RPMI7951 (cell line): ENCODE results near the gene LPP. TPM values are rescaled to one million over a fixed set of nuclear protein-coding genes. Genes with fewer than 3 reads are reported as not detected.
"Not testable (repeated sequence)": the region's sequence is repeated elsewhere in the genome, so short reads cannot be mapped to it uniquely, and the experiment has no call there.

Experiments used
- DNase-seq: peaks from one replicate; pipeline ENCODE4 v3.0.0-alpha.2; 2012; ENCODE audit warnings: low read depth
- total RNA-seq: library from RNA; depleted of rRNA; stranded (reverse); fragments of >200 nt; shearing (Covaris generic); gene quantifications from 2 replicates; pipeline ENCODE4 v1.2.3, GENCODE V29; 2014

Gene LPP
- total RNA-seq, 1 experiment from 2014 or later, result 30.2 TPM

DNA sequence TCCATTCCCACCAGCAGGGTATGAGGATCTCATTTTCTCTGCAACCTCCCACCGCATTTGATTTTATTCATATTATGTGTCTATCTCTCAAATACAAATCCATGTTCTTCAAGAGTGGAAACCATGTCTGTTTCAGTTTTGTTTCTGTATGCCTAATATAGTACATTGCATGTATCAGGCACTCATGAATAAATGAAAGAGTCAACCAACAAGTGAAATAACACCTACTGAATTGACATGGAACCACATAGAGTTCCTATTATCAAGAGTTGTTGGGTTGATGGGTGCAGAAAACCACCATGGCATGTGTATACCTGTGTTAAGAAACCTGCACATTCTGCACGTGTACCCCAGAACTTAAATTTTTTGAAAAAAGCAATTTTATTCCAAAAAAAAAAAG, 466.8 kb downstream of the LPP start:
- no peak for DNase-seq

DNA sequence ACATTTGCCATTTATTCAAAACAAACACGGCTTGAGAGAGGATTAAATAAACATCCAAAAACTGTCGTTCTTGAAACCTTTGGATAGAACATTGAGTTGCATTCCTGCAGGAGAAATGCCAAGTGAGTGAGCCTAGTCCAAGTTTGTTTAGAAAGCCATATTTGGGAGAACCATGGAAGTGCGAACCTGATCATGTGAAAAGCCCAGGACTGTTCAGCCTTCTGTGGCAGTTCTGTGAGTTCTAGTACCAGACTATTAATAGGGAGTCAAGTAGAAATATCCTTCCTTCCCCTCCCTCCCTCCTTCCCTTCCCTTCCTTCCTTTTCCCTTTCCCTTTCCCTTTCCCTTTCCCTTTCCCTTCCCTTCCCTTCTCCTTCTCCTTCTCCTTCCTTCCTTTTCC, 470.4 kb downstream of the LPP start:
- DNase-seq, result no peak

DNA sequence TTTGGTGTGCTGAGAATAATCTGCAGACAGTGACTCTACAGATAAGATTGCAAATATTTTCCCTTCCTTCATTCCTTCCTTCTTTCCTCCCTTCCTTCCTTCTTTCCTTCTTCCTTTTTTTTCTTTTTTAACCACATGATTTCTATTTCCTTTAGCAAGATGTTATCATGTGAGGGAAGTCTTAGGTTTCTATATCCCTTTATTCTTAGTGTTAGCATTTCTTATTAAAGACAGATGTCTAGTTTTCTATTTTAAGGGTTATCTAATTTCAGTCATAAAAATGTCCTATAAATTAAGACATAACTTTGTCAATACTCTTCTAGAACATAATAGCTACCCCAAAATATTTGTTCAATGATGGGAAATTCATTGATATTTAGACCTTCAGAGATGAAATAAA, 470.9 kb downstream of the LPP start:
- DNase-seq, result no peak

DNA sequence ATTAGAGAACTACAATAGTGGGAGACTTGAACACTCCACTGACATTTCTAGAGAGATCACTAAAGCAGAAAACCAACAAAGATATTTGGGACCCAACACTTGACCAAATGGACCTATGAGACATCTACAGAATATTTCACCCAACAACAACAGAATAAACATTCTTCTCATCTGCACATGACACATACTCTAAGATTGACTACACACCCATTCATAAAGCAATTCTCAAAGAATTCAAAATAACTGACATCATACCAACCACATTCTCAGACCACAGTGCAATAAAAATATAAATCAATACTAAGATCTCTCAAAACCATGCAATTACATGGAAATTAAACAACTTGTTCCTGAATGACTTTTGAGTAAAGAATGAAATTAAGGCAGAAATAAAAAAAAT, 473.7 kb downstream of the LPP start:
- peak; percentile 74 for DNase-seq

DNA sequence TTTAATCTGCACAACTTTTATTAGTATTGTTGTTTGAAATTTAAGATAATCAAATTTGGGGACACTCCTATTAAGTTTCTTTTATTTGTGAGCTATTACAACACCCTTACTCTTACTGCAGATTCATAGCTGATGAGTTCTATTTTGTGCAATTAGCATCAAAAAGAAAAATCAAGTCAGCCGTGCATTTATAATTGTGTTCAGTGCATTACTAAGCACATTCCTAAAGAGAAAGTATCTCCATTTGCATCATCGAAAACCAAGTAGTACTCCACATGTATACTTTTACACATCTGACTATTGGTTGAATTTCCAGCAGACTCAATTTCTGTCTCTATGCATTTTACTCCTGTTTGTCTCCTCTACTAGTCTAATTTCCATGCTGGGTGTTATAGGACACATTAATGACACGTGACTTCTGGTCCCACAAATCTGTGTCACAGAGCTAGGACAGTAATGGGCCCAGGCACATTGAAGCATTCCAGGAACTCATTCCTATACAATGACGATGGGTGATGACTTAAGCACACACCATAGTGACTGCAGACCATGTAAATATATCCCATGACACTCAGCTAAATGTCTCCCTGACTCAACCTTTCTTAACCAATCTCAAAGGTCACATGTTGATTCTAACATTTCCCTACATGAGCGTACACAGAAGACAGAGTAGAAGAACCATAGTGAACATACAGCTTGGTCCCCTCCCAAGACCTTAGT, 477.5 kb downstream of the LPP start:
- peak; percentile 77 for DNase-seq

DNA sequence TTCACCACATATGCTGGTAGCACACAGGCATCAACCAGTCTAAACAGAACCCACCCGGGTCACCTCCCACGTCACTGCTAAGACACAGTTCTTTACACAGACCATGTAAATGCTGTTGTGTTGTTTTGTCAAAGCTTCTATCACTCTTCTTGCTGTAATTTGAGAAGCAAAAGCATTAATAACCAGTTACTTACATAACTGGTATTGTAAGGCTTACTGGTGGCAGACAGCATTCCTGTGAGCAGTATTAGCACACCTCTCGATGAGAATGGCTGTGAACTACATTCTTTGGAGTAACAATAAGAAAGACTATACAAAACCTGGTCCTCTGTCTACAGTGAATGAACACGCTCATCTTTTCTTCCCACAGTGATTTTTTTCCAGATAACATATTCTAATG, 479.2 kb downstream of the LPP start:
- DNase-seq, result no peak

DNA sequence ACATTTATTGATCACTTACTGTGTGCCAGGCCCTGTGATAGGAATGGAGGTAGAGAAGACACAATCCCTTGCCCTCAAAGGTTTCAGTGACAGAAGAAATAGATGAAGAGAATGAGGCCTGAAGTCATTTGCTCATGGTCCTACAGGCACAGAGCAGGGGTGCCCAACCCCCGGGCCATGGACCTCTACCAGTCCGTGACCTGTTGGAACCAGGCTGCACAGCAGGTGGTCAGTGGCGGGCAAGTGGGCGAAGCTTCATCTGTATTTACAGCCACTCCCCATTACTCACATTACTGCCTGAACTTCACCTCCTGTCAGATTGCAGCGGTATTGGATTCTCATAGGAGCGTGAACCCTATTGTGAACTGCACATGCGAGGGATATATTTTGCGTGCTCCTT, 480.3 kb downstream of the LPP start:
- DNase-seq, result no peak

DNA sequence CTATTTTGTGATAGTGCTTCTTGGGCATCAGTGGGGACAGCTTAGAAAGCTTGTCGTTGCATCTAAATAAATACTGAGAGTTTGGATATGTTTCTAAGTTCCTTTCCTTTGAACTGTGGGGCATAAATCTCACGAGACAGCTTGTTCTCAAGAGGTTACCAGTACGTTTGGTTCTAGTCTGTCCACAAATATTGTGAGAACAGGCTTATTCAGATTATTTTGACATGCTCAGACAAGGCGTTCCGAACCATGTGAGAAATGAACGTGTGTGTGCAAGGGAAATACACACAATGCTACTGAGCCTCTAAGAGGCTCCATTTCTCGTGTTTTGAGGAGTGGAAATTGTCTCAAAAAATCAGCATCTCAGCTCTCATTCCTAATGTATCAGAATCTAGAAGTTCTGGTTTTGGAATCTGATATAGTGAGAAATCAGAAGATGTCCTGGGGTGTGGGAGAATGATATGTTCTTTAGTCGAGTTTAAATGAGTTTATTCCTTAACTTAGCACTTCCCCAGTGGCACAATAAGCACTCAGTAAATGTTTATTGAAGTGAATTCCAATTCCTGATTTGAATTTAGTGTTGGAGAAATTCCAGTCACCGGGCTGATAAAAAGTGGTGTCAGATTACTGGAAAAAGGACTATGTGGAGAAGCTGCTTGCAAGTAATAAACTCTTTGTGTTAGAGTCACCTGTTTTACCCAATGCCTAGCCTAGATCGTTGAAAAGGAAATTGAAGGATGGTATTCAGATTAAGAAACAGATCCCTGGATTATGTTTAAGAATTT, 481.5 kb downstream of the LPP start:
- no peak for DNase-seq

DNA sequence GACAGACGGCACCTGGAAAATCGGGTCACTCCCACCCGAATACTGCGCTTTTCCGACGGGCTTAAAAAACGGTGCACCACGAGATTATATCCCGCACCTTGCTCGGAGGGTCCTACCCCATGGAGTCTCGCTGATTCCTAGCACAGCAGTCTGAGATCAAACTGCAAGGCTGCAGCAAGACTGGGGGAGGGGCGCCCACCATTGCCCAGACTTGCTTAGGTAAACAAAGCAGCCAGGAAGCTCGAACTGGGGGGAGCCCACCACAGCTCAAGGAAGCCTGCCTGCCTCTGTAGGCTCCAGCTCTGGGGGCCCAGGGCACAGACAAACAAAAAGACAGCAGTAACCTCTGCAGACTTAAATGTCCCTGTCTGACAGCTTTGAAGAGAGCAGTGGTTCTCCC, 482.3 kb downstream of the LPP start:
- DNase-seq, result not testable (repeated sequence)

DNA sequence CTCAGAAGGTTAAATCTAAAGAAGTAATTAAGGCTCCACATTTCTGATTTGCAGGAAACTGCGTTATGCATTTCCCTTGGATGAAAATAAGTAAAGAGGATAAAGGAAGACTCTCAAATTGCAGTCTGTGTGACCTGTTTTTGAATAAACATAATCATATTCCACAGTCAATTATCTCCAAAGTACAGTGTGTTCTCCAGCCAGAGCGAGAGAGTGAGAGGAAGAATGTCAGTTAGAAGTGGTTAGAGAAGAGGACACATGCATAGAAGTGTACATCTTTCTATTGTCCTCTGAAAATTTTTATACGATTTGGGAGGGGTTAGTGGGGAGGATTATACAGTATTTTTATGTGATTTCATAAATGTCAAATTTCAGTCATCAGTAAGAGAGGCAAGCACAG, 487.1 kb downstream of the LPP start:
- no peak for DNase-seq

DNA sequence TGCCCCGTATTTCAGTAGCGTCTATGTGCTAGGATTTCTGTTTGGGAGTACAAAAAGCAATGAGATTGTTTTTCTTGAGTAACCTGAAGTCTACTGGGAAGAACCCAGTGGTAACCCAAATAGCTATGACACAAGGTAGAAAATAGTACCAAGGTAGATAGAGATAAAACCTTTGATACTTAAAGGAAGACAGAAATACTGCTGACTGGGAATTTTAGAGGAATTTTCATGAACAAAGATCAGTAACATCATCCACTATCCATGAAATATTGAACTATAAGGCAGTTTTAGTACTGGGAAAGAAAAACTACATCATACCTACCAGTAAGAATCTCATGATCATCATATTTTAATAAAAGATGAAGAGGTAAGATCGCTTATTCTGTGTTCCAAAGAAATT, 489.8 kb downstream of the LPP start:
- DNase-seq, result no peak

DNA sequence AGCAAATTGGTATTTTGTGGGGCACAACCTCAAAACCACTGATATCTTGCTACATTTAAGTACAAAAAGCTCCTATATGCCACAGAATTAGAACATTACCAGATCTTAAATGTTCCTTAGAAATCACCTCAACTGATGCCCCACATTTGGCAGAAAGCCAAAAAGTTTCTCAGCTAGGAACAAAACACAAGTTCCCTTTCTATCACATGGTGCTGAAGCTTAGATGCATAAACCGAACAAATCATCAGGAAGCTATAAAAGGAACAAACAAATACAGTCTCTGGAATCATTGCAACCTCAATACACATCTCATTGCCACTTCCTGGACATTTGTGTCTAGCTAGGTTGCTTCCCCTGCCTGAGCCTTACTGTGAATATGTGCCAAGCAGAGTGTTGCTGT, 492.6 kb downstream of the LPP start:
- no peak for DNase-seq

DNA sequence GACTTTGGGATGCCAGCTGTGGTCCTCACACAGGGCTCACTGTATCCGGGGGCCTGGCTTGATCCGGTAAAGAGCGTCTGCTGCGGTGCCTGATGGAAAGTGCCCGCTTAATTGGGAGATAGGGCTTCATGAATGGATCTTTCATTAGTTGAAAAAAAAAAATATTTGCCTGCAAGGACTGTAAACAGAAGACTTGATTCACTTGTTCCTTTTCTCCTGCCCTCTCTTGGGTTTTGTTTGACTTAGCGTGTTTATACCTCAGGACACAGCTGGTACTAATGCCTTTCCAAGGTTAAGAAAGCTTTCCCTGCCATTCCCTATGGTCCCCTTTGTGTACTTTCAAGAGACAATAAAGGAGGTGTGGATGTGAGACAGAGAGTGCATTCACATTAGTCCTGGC, 493.3 kb downstream of the LPP start:
- DNase-seq, result no peak

DNA sequence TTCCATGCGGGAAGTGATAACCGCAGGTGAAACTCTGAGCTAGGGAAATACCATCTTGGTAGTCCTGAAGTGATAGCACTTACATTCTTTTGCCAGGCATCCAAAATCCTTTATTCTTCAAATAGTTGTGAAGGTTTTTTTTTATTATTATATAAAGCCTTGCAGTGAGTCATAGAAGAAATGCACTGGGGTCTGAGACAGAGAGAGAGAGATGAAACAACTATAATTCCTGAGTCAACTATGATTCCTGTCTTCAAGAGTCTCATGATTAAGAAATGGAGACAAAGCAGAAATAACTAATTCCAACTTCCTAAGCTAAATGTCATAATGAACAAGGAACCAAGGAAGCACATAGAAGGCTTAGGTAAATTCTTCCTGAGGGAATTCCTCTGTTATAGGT, 495.6 kb downstream of the LPP start:
- no peak for DNase-seq

DNA sequence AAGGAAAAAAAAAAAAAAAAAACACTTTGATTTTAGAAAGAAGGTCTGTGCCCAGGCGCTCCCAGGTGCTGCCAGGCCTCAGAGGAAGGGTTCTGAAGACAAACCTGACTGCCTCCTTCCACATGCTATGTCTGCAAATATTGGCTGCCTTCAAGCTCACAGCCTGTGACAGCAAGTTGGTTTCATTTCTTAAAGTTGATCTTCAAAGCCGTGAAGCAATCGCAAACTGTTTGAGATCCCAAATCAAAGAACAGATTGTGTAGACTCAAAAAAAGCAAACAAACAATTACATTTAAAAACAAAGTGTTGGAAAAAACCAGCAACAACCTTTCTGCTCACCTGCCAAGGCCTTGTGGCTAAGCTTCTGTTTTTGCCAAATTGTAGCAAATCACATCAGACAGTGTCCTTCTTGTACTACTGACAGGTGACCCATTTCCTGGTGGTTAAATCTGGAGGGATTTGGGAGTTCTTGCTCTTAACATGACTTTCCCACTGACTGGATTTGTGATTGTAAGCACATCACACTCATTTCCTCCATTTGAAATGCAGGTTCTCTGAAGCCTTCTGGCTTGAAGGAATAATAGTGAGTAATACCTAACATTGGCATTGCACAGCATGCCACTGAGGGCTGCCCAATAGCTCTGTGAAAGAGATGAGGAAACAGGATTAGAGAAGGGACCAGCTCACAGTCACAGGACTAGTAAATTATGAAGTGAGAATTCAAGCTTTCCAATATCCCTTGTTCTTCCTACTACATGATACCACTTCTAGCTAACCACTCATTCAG, 502.4 kb downstream of the LPP start:
- no peak for DNase-seq

DNA sequence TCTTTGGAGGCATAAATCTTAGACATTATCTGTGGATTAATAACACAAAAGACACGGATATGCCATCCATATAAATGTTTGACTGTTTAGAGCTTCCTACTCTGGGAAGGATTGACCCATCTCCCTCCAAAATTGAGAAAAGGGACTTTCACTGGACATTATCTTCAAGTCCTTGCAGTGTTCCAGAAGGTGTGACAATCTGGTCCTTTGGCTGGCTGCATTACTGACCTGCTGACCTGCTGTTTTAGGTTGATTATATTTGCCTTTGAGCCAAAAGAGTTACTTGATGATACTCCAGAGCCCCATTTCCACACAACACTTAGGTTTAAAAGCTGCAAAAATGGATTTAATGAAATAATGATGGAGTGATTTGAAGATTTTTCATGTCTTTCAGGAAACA, 504.6 kb downstream of the LPP start:
- DNase-seq, result no peak

DNA sequence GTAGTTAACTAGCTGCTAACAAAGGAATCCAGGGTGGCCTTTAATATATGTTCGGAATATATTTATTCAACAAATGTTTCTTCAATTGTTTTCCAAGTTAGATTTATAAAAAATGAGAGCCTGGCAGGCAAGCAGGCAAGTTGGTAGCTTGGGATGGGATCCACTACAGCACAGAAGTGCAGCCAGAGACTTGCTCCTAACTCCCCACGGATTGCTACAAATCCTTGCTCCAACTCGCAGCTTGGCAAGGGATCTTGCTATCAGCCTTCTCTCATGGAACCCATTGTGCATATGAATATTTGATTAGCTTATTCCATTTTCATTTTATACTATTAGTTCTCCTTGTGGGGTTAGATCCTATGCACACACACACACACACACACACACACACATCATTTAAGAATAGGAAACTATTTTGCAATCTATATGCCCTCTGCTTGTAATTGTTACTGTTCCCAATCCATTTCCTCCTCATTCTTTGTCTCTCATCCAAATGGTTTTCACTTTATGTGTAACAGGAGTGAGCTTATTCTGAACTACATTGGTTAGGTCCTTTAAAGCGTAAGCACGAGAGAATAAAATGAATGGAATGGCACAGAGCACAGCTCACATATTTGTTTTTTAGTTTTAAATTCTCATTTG, 505.6 kb downstream of the LPP start:
- DNase-seq, result no peak

DNA sequence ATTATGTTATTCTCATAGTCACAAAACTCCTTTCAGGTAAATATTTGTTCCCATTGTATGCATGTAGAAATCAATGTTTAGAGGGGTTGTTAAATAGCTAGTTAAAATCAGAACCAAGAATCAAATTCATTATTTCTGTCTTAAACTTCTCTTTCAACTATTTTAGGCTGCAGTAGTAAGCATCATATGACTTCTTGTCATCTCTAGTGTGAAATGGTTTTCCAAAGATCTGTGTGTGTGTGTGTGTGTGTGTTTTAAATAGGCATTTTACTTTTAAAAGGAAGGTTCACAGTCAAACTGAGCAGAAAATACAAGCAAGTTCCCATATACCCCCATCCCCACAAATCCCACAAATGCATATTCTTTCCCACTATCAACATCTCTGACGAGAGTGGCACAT, 506.5 kb downstream of the LPP start:
- no peak for DNase-seq

DNA sequence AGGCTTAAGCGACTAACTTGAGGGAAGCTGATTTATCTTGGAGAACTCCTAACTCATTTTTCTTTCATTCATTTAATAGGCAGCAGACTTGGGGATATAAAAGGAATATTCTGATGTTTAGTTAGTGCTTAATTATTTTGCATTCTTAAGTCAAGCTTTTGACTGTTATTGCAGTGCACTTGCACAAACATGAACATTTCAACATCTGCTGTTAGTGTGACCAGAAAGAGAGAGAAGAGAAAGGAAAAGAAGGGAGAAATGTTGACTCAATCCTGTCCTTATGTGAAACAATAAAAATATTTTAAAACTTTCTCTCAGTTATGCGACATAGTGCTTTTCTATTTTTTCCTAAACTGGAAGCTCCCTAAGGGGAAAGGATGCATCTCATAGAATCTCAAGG, 507.8 kb downstream of the LPP start:
- no peak for DNase-seq

DNA sequence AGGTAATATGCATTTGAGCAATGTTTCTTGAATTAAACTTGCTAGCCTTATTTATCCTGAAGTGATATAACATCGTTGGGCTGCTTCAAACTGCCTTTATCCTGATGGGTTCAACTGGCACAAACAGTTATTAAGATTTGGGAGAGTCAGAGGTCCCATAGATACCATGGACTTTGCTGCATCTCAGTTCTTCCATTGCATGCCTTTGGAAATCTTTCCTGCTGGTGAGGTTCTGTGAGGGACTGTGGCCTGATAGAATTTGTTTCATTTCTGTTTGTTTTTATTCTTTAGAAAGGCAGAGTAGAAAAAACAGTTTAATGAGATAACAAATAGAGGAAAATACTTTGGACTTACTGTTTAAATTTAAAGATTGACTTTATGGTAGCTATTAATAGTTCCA, 508.3 kb downstream of the LPP start:
- DNase-seq, result no peak

DNA sequence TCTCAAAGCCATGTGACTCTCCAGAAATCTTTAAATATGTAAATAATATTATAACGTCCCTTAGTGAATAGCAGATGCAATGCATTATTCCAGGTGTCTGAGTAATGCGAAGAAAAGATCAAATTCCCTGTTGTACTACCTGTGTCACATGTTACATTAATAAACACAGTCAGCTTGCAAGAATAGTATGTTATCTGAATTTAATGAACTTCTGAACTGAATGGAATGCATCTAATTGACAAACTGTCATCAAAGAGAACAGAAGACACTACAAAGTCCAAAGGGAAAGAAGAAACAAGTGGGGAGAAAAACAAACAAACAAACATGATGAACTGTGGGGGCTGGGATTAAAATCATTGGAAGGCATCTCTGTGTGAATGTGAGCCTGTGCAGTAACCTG, 508.8 kb downstream of the LPP start:
- DNase-seq, result no peak

DNA sequence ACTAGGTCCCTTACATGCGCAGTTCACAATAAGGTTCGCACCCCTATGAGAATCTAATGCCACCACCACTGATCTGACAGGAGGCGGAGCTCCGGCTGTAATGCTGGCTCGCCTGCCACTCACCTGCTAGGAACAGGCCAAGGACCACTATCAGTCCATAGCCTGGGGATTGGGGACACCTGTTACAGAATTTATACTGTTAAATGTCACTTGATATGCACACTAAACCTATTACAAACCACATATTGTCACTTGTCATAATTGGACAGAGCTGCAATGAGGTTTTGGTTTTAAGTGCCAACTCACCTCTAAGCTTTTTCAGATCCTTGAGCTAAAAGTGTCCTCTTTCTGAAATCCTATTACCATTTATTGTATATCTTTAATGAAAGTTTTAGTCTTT, 509.9 kb downstream of the LPP start:
- no peak for DNase-seq
